Activated naive CD4-positive, alpha-beta T cell treated with anti-CD3 and anti-CD28 coated beads for 36 hours (primary cell): Measurements from ENCODE around the gene RXRA. TPM values are rescaled to one million over a fixed set of nuclear protein-coding genes. Genes with fewer than 3 reads are reported as not detected.

Experiments used
- CTCF ChIA-PET: fragments of 350-600 bp; sonication (Branson Sonifier 250); formaldehyde crosslinking; loops from one replicate; lab custom pipeline; 2021; ENCODE audit warnings: antibody characterized with exemption; lab: Charles Lee
- DNase-seq: peaks from one replicate; pipeline ENCODE4 v3.0.0-alpha.2; 2020
- H3K27ac Mint-ChIP-seq: one replicate; pipeline ENCODE4 v1.8.0; 2021; ENCODE audit warnings: mild to moderate bottlenecking, mixed read lengths
- H3K27me3 Mint-ChIP-seq: one replicate; pipeline ENCODE4 v1.8.0; 2021; ENCODE audit warnings: low read depth, mixed read lengths
- H3K36me3 Mint-ChIP-seq: one replicate; pipeline ENCODE4 v1.8.0; 2021; ENCODE audit warnings: low read depth, mixed read lengths
- H3K4me1 Mint-ChIP-seq: one replicate; pipeline ENCODE4 v1.8.0; 2021; ENCODE audit warnings: low read depth, mixed read lengths
- H3K4me3 Mint-ChIP-seq: one replicate; pipeline ENCODE4 v1.8.0; 2021; ENCODE audit warnings: mild to moderate bottlenecking, moderate library complexity, mixed read lengths
- H3K9me3 Mint-ChIP-seq: one replicate; pipeline ENCODE4 v1.8.0; 2021; ENCODE audit warnings: mixed read lengths
- intact Hi-C: fragments of 100-400 bp; cut with micrococcal nuclease; formaldehyde crosslinking; loops from one replicate; pipeline ENCODE4 v1.15.1; 2023
- total RNA-seq, 2 experiments: library from RNA; stranded (reverse); gene quantifications; one replicate each; pipeline ENCODE4 v1.2.3, GENCODE V29; 2021

RXRA gene
- total RNA-seq, 2 experiments from 2014 or later = 2.1 to 2.2 TPM

GRCh38 chr9:134453776-134454475 is 127.7 kb downstream of the RXRA start:
- Mint-ChIP-seq H3K9me3 (peaks cover 5% of the 10 kb centered on the region), H3K27ac (no peak overlapping the region), H3K36me3 (peaks cover 1% of the 10 kb centered on the region), H3K4me1 (peaks cover 17% of the 10 kb centered on the region), H3K4me3 (no peak overlapping the region), H3K27me3 (no peaks in the 10 kb centered on the region)
- intact Hi-C loops = no loop called here
- DNase-seq = no peak
- CTCF ChIA-PET = interaction anchor here (0.7 to 1.1 kb wide), 2 partner anchors 8 to 282 kb away, joined by 3 read pairs; no protein-coding TSS in a partner anchor

DNA sequence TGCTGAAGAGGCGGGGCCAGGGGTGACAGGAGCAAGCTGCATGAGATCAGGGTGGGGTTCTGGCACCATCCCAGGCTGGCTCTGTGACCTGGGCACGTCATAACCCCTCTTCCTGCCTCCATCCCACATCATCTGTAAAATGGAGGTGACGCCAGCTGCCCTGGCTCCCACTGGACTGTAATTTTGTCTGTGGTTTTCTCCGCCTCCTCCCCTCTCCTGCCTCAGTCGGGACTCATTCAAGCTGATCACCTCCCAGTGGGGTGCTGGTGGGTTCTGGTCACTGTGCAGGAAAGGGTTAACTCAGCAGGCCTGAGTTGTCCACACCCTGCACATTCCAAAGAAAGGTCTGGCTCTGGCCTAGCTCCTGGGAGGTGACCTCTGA is 128.2 kb downstream of the RXRA start:
- peaks cover 15% of the 10 kb centered on the region for H3K4me1 Mint-ChIP-seq
- no peaks in the 10 kb centered on the region for H3K36me3 Mint-ChIP-seq
- CTCF ChIA-PET = interaction anchor here (0.6 to 0.7 kb wide), 2 partner anchors 9 to 112 kb away, joined by 3 to 6 read pairs; no protein-coding TSS in a partner anchor
- no peak overlapping the region for H3K4me3 Mint-ChIP-seq
- no peak overlapping the region for H3K27ac Mint-ChIP-seq
- H3K9me3 Mint-ChIP-seq = peaks cover under 1% of the 10 kb centered on the region
- no peaks in the 10 kb centered on the region for H3K27me3 Mint-ChIP-seq
- intact Hi-C loops = no loop called here
- DNase-seq = no peak

- Mint-ChIP-seq H3K9me3 (no peaks in the 10 kb centered on the region), H3K4me1 (peaks cover 14% of the 10 kb centered on the region), H3K27me3 (no peaks in the 10 kb centered on the region), H3K27ac (no peak overlapping the region), H3K4me3 (no peak overlapping the region), H3K36me3 (no peaks in the 10 kb centered on the region)
- no peak for DNase-seq
- CTCF ChIA-PET = interaction anchor here (0.6 kb wide), 1 partner anchor 111 kb away, joined by 6 read pairs; no protein-coding TSS in a partner anchor
- intact Hi-C loops = no loop called here
Observed at GRCh38 chr9:134455021-134455471, 128.8 kb downstream of the RXRA start.

DNA sequence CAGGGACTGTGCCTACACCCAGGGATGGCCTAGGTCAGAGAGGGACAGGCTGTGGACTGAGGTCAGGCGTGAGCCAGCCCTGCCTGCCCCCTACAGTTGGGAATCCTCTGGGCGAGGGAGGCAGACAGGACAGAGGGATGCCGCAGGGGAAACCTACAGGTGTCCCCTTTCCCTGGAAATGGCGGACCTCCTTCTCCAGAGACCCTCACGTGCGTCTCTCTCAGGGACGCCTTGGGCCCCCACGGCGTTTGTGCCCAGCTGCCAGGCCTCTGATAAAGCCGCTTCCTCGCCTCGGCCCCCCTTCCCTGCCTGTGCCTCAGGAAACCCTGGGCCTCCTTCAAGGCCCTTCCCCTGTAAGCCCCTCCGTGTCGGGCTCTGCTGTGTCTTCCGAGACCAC is 129.3 kb downstream of the RXRA start:
- intact Hi-C loops = no loop called here
- H3K9me3 Mint-ChIP-seq = no peaks in the 10 kb centered on the region
- H3K36me3 Mint-ChIP-seq = no peaks in the 10 kb centered on the region
- peaks cover 14% of the 10 kb centered on the region for H3K4me1 Mint-ChIP-seq
- H3K27me3 Mint-ChIP-seq = no peaks in the 10 kb centered on the region
- CTCF ChIA-PET = interaction anchor here (1.3 to 1.9 kb wide), 2 partner anchors 13 to 64 kb away, joined by 3 to 7 read pairs; no protein-coding TSS in a partner anchor
- H3K4me3 Mint-ChIP-seq = no peak overlapping the region
- no peak overlapping the region for H3K27ac Mint-ChIP-seq
- DNase-seq = no peak

DNA sequence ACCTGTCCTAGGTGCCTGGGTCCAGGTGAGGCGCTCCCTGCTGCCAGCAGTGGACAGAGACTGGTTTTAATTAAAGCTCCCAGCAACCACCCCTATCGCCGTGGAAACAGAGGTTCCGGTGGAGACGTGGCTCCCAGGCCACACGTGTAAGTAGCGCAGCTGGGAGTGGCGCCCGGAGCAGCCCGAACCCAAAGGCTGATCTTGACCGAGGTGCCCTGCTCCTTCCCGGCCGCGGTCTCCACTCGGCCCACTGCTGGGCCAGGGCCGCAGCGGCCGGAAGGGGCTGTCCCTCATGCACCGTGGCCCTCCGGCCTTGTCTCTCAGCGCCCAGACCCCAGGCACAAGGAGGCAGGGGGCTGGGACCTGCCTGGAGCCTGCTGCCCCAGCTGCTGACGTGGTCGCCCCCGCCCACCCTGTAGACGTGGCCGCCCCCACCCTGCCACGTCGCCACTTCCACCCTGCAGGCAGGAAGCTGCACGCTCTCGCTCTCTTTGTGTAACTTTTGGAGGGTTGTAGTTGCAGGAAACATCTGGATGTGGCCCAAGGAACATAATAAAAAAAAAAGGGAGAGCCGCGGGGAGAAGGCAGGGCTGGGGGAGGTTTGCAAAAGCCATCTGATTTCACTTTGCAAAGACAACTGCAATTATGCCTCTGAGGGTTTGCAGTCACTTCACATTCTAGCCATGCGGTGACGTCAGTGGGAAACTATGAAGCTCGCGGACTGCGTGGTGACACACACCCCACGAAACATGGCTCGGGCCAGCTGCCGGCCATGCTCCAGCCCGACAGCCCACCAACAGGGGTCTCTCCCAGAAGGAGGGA is 129.9 kb downstream of the RXRA start:
- peak; percentile 76 for DNase-seq
- intact Hi-C loops = no loop called here
- no peaks in the 10 kb centered on the region for H3K36me3 Mint-ChIP-seq
- H3K4me1 Mint-ChIP-seq = peaks cover 14% of the 10 kb centered on the region
- peak overlapping the region; percentile 55 for H3K4me3 Mint-ChIP-seq
- CTCF ChIA-PET = interaction anchor here (1.0 to 1.9 kb wide), 3 partner anchors 9 to 65 kb away, joined by 3 to 7 read pairs (median 3); no protein-coding TSS in a partner anchor
- peak overlapping the region; percentile 84 for H3K27ac Mint-ChIP-seq
- H3K27me3 Mint-ChIP-seq = no peaks in the 10 kb centered on the region
- no peaks in the 10 kb centered on the region for H3K9me3 Mint-ChIP-seq

- Mint-ChIP-seq H3K9me3 (no peaks in the 10 kb centered on the region), H3K4me1 (peaks cover 14% of the 10 kb centered on the region), H3K27ac (peak overlapping the region; percentile 84), H3K36me3 (no peaks in the 10 kb centered on the region), H3K4me3 (no peak overlapping the region), H3K27me3 (no peaks in the 10 kb centered on the region)
- DNase-seq = no peak
- intact Hi-C loops = no loop called here
- CTCF ChIA-PET = interaction anchor here (1.0 to 1.9 kb wide), 3 partner anchors 9 to 66 kb away, joined by 3 to 7 read pairs (median 3); no protein-coding TSS in a partner anchor
Observed at GRCh38 chr9:134456756-134457305, 130.6 kb downstream of the RXRA start.

DNA sequence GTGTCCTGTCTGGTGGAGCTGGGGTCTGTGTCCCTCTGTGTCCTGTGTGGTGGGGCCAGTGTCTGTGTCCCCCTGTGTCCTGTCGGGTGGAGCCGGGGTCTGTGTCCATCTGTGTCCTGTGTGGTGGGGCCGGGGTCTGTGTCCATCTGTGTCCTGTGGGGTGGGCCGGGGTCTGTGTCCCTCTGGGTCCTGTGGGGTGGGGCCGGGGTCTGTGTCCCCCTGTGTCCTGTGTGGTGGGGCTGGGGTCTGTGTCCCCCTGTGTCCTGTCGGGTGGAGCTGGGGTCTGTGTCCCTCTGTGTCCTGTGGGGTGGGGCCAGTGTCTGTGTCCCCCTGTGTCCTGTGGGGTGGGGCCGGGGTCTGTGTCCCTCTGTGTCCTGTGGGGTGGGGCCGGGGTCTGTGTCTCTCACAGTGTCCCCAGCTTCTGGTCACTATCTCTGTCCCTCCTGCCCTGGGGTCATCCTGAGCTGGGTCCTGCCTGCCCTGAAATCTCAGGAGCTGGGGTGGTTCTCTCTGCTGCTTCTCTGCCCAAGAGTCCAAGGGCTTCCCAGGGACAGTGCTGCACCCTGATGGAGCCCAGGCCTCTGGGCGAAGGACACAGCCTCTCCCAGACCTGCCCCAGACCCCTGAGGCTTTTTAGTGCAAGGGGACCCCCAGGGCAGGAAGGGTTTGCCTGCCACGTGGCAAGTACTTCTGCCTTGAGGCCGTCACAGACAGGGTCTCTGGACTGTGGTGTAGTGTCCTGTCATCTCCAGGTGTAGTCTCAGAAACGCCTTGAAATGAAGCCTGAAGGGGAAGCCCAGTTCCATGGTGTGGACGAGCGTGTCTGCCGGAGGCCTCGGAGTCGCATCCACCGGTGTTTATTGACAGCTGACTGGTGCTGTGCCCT is 131.3 kb downstream of the RXRA start:
- intact Hi-C loops = no loop called here
- Mint-ChIP-seq H3K4me3 (no peak overlapping the region), H3K9me3 (no peaks in the 10 kb centered on the region), H3K27me3 (no peaks in the 10 kb centered on the region), H3K27ac (peak overlapping the region; percentile 84), H3K4me1 (peaks cover 14% of the 10 kb centered on the region), H3K36me3 (no peaks in the 10 kb centered on the region)
- CTCF ChIA-PET = interaction anchor here (1.4 to 1.9 kb wide), 2 partner anchors 9 to 15 kb away, joined by 3 to 7 read pairs; no protein-coding TSS in a partner anchor
- no peak for DNase-seq

GRCh38 chr9:134458207-134459108 is 132.2 kb downstream of the RXRA start:
- intact Hi-C loops = no loop called here
- no peak for DNase-seq
- Mint-ChIP-seq H3K27me3 (no peaks in the 10 kb centered on the region), H3K4me3 (no peak overlapping the region), H3K9me3 (no peaks in the 10 kb centered on the region), H3K36me3 (no peaks in the 10 kb centered on the region), H3K27ac (no peak overlapping the region), H3K4me1 (peaks cover 14% of the 10 kb centered on the region)
- CTCF ChIA-PET = interaction anchor here (1.4 kb wide), 1 partner anchor 10 kb away, joined by 3 read pairs; no protein-coding TSS in a partner anchor

GRCh38 chr9:134459164-134459563 is 132.9 kb downstream of the RXRA start:
- no peaks in the 10 kb centered on the region for H3K27me3 Mint-ChIP-seq
- no peaks in the 10 kb centered on the region for H3K9me3 Mint-ChIP-seq
- peaks cover 14% of the 10 kb centered on the region for H3K4me1 Mint-ChIP-seq
- H3K4me3 Mint-ChIP-seq = no peak overlapping the region
- DNase-seq = no peak
- no peaks in the 10 kb centered on the region for H3K36me3 Mint-ChIP-seq
- CTCF ChIA-PET = no interaction called here
- no peak overlapping the region for H3K27ac Mint-ChIP-seq
- intact Hi-C loops = no loop called here

- intact Hi-C loops = no loop called here
- CTCF ChIA-PET = no interaction called here
- no peaks in the 10 kb centered on the region for H3K27me3 Mint-ChIP-seq
- DNase-seq = no peak
- no peaks in the 10 kb centered on the region for H3K36me3 Mint-ChIP-seq
- no peaks in the 10 kb centered on the region for H3K9me3 Mint-ChIP-seq
- H3K27ac Mint-ChIP-seq = no peak overlapping the region
- H3K4me3 Mint-ChIP-seq = no peak overlapping the region
- H3K4me1 Mint-ChIP-seq = peaks cover 14% of the 10 kb centered on the region
Observed at GRCh38 chr9:134459573-134459972, 133.3 kb downstream of the RXRA start.

GRCh38 chr9:134460206-134460605 is 134.0 kb downstream of the RXRA start:
- no peak overlapping the region for H3K4me3 Mint-ChIP-seq
- H3K27me3 Mint-ChIP-seq = no peaks in the 10 kb centered on the region
- no peak overlapping the region for H3K27ac Mint-ChIP-seq
- DNase-seq = no peak
- H3K36me3 Mint-ChIP-seq = no peaks in the 10 kb centered on the region
- CTCF ChIA-PET = no interaction called here
- intact Hi-C loops = no loop called here
- no peaks in the 10 kb centered on the region for H3K9me3 Mint-ChIP-seq
- H3K4me1 Mint-ChIP-seq = peaks cover 14% of the 10 kb centered on the region
